ENCODE measurements around the gene ZSCAN16. TPM values are rescaled to one million over a fixed set of nuclear protein-coding genes. Genes with fewer than 3 reads are reported as not detected.
"Not testable (repeated sequence)": the region's sequence is repeated elsewhere in the genome, so short reads cannot be mapped to it uniquely, and the experiment has no call there.

Gene ZSCAN16
- 1.7 TPM for total RNA-seq

GRCh38 chr6:28124350-28124970 is at the start of gene ZSCAN16:
Gene ZSCAN16, plus strand, starts transcription at chr6:28124609. Its CDS starts 835 bp downstream, at chr6:28125444.
- DNase-seq (ENCODE audit: low spot score), result peak; percentile 88
- peak; percentile 100 for ATAC-seq

GRCh38 chr6:28078050-28078449 is 46.4 kb upstream of the ZSCAN16 start:
- ATAC-seq (no peak), DNase-seq (ENCODE audit: low spot score) (no peak)

GRCh38 chr6:28078836-28079235 is 45.6 kb upstream of the ZSCAN16 start:
- DNase-seq (ENCODE audit: low spot score) (no peak), ATAC-seq (no peak)

GRCh38 chr6:28080381-28080630 is 44.1 kb upstream of the ZSCAN16 start, which contains the start of gene ZNF165:
Gene ZNF165, plus strand, starts transcription at chr6:28080568. Its CDS starts 4,913 bp downstream, at chr6:28085481.
- ATAC-seq, result peak; percentile 47
- not testable (repeated sequence) for DNase-seq (ENCODE audit: low spot score)

GRCh38 chr6:28080631-28081485 is 43.6 kb upstream of the ZSCAN16 start:
- ATAC-seq (peak; percentile 97), DNase-seq (ENCODE audit: low spot score) (peak; percentile 93)

GRCh38 chr6:28081486-28081751 is 43.0 kb upstream of the ZSCAN16 start:
- DNase-seq (ENCODE audit: low spot score) (no peak), ATAC-seq (no peak)

GRCh38 chr6:28082939-28083338 is 41.5 kb upstream of the ZSCAN16 start:
- ATAC-seq (no peak), DNase-seq (ENCODE audit: low spot score) (no peak)

GRCh38 chr6:28089054-28089453 is 35.4 kb upstream of the ZSCAN16 start:
- ATAC-seq (no peak), DNase-seq (ENCODE audit: low spot score) (no peak)

GRCh38 chr6:28090917-28091586 is 33.4 kb upstream of the ZSCAN16 start:
- ATAC-seq, result peak; percentile 20
- no peak for DNase-seq (ENCODE audit: low spot score)

- DNase-seq (ENCODE audit: low spot score); ATAC-seq: not testable (repeated sequence)
Measured at GRCh38 chr6:28102222-28102621, 22.2 kb upstream of the ZSCAN16 start.

GRCh38 chr6:28102699-28103098 is 21.7 kb upstream of the ZSCAN16 start:
- not testable (repeated sequence) for DNase-seq (ENCODE audit: low spot score); ATAC-seq

GRCh38 chr6:28104392-28105244 is 19.8 kb upstream of the ZSCAN16 start:
- peak; percentile 86 for DNase-seq (ENCODE audit: low spot score)
- ATAC-seq, result peak; percentile 100

GRCh38 chr6:28105245-28105639 is 19.2 kb upstream of the ZSCAN16 start:
- DNase-seq (ENCODE audit: low spot score), result no peak

GRCh38 chr6:28107506-28107905 is 16.9 kb upstream of the ZSCAN16 start:
- DNase-seq (ENCODE audit: low spot score), result no peak
- no peak for ATAC-seq

More at GRCh38 chr6:28105245-28105639, 19.2 kb upstream of the ZSCAN16 start:
- no peak for ATAC-seq

GRCh38 chr6:28111964-28112363 is 12.4 kb upstream of the ZSCAN16 start:
- no peak for ATAC-seq
- DNase-seq (ENCODE audit: low spot score), result no peak

- ATAC-seq (no peak), DNase-seq (ENCODE audit: low spot score) (no peak)
Measured at GRCh38 chr6:28115799-28116198, 8.6 kb upstream of the ZSCAN16 start.

GRCh38 chr6:28117386-28118050 is 6.9 kb upstream of the ZSCAN16 start:
- no peak for DNase-seq (ENCODE audit: low spot score)
- no peak for ATAC-seq

- DNase-seq (ENCODE audit: low spot score) (no peak), ATAC-seq (no peak)
Measured at GRCh38 chr6:28118217-28118616, 6.2 kb upstream of the ZSCAN16 start.

GRCh38 chr6:28121876-28122275 is 2.5 kb upstream of the ZSCAN16 start:
- no peak for ATAC-seq
- no peak for DNase-seq (ENCODE audit: low spot score)

- not testable (repeated sequence) for ATAC-seq; DNase-seq (ENCODE audit: low spot score)
Measured at GRCh38 chr6:28122283-28122682, 2.1 kb upstream of the ZSCAN16 start.

- DNase-seq (ENCODE audit: low spot score) (no peak), ATAC-seq (no peak)
Measured at GRCh38 chr6:28124971-28125353, 553 bp downstream of the ZSCAN16 start.

All from left lobe of liver (tissue), 2 donors.